Measurements from ENCODE around the gene MBOAT1.

DNA sequence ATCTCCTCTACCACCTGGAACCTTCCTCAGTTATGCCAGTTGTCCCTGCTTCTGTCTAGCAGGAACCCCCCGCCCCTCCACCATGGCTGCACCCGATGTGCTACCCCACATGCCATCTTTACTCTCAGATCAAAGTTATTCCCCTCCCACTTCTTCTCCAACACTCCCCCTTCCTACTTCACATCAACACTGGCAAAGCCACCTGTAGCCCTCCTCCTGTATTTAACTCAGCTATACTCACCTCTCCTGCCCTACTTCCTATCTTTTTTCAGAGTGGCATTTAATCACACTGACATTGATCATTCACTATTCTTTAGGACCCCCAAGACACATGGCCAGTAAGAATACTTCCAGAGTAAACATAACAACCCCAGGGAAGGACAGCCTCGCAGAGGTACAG lies 84.3 kb downstream of the MBOAT1 start:
- TF ChIP-seq, protein P1, sequence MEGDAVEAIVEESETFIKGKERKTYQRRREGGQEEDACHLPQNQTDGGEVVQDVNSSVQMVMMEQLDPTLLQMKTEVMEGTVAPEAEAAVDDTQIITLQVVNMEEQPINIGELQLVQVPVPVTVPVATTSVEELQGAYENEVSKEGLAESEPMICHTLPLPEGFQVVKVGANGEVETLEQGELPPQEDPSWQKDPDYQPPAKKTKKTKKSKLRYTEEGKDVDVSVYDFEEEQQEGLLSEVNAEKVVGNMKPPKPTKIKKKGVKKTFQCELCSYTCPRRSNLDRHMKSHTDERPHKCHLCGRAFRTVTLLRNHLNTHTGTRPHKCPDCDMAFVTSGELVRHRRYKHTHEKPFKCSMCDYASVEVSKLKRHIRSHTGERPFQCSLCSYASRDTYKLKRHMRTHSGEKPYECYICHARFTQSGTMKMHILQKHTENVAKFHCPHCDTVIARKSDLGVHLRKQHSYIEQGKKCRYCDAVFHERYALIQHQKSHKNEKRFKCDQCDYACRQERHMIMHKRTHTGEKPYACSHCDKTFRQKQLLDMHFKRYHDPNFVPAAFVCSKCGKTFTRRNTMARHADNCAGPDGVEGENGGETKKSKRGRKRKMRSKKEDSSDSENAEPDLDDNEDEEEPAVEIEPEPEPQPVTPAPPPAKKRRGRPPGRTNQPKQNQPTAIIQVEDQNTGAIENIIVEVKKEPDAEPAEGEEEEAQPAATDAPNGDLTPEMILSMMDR (conservative IDR thresholded peaks at IDR 0.05; ENCODE audit: low read length), result no peak
- TF ChIP-seq EZH2phosphoT487 (IDR thresholded peaks at IDR 0.05; ENCODE audit: borderline replicate concordance), result no peak

Measured in Loucy (cell line).